ENCODE data around the gene SULT2B1. TPM values are rescaled to one million over a fixed set of nuclear protein-coding genes. Genes with fewer than 3 reads are reported as not detected.
A peak's percentile ranks its signal among the peaks of the same experiment; 100 is the strongest.

Gene SULT2B1
- total and polyA plus RNA-seq, 2 experiments from 2014 or later = not detected

- H4K20me1 ChIP-seq (ENCODE audit: insufficient read depth) = peaks cover 12% of the 10 kb centered on the region; the same call in 1 of the 2 replicates
- in situ Hi-C loops (cut with MboI) = no loop called here
These were observed 62.0 kb downstream of the SULT2B1 start for GRCh38 chr19:48613852-48614435.

GRCh38 chr19:48614436-48615230, 62.7 kb downstream of the SULT2B1 start, which contains the start of gene FAM83E:
FAM83E (minus strand) TSS chr19:48615076; CDS start chr19:48613372, 1,704 bp downstream.
- in situ Hi-C loops (cut with MboI) = no loop called here
- DNase-seq = peak; percentile 34
- Histone ChIP-seq H2AFZ (no peak within 1 kb of the TSS), H3K9me3 (ENCODE audit: low read depth) (no peaks in the 10 kb centered on the region), H3K27ac (no peak within 1 kb of the TSS), H3K27me3 (replicated peaks; ENCODE audit: insufficient read depth) (no peaks in the 10 kb centered on the region), H3K4me3 (no peak within 1 kb of the TSS), H3K4me2 (ENCODE audit: unreplicated experiment) (no peak within 1 kb of the TSS), H3F3A (ENCODE audit: insufficient read depth) (peaks cover 20% of the 10 kb centered on the region; the same call in 1 of the 2 replicates), H3K9ac (0 out of 2 replicates have a peak within 1 kb of the TSS, but pooled peaks have one; percentile 15), H3K9me2 (ENCODE audit: insufficient read depth) (no peaks in the 10 kb centered on the region), H3K4me1 (ENCODE audit: insufficient read depth) (peaks cover 14% of the 10 kb centered on the region), H4K20me1 (ENCODE audit: insufficient read depth) (peaks cover 12% of the 10 kb centered on the region; the same call in 1 of the 2 replicates), H3K36me3 (ENCODE audit: low read depth) (peaks cover 21% of the 10 kb centered on the region), H3K79me2 (ENCODE audit: insufficient read depth) (peaks cover 35% of the 10 kb centered on the region)
- no peak for TF ChIP-seq EZH2phosphoT487 (IDR thresholded peaks at IDR 0.05; ENCODE audit: insufficient read depth, low read depth)
- no peak for TF ChIP-seq EZH2 (IDR thresholded peaks at IDR 0.05; ENCODE audit: insufficient read depth, poor library complexity, severe bottlenecking)
- WGBS, 2 experiments (ENCODE audit: low coverage in 1 of 2, low lambda C conversion rate in 2 of 2, missing lambda C conversion rate in 2 of 2) = 43 to 49% methylated on average over 24 to 31 of the region's 31 CpGs

More at GRCh38 chr19:48613852-48614435, 62.0 kb downstream of the SULT2B1 start:
- peaks cover 14% of the 10 kb centered on the region for H3K4me1 ChIP-seq (ENCODE audit: insufficient read depth)
- no peaks in the 10 kb centered on the region for H3K27me3 ChIP-seq (replicated peaks; ENCODE audit: insufficient read depth)
- H3F3A ChIP-seq (ENCODE audit: insufficient read depth) = peaks cover 20% of the 10 kb centered on the region; the same call in 1 of the 2 replicates
- H3K9me2 ChIP-seq (ENCODE audit: insufficient read depth) = no peaks in the 10 kb centered on the region
- H3K27ac ChIP-seq = no peak overlapping the region
- peaks cover 33% of the 10 kb centered on the region for H3K79me2 ChIP-seq (ENCODE audit: insufficient read depth)
- H3K9me3 ChIP-seq (ENCODE audit: low read depth) = no peaks in the 10 kb centered on the region
- H2AFZ ChIP-seq = no peak overlapping the region
- H3K4me2 ChIP-seq (ENCODE audit: unreplicated experiment) = no peak overlapping the region
- TF ChIP-seq EZH2 (IDR thresholded peaks at IDR 0.05; ENCODE audit: insufficient read depth, poor library complexity, severe bottlenecking) (no peak), EZH2phosphoT487 (IDR thresholded peaks at IDR 0.05; ENCODE audit: insufficient read depth, low read depth) (no peak)
- H3K4me3 ChIP-seq = no peak overlapping the region
- peaks cover 21% of the 10 kb centered on the region for H3K36me3 ChIP-seq (ENCODE audit: low read depth)
- WGBS, 2 experiments (ENCODE audit: low coverage in 1 of 2, low lambda C conversion rate in 2 of 2, missing lambda C conversion rate in 2 of 2) = 55 to 67% methylated on average over 13 of the region's 13 CpGs
- peak; percentile 26 for DNase-seq
- no peak overlapping the region for H3K9ac ChIP-seq

- Histone ChIP-seq H2AFZ (no peak overlapping the region), H3K79me2 (ENCODE audit: insufficient read depth) (peaks cover 43% of the 10 kb centered on the region), H3K4me3 (no peak overlapping the region), H3K27me3 (replicated peaks; ENCODE audit: insufficient read depth) (no peaks in the 10 kb centered on the region), H3K36me3 (ENCODE audit: low read depth) (peaks cover 21% of the 10 kb centered on the region), H3K9me3 (ENCODE audit: low read depth) (no peaks in the 10 kb centered on the region), H3K9ac (no peak overlapping the region), H3K4me2 (ENCODE audit: unreplicated experiment) (no peak overlapping the region), H3K4me1 (ENCODE audit: insufficient read depth) (peaks cover 19% of the 10 kb centered on the region), H4K20me1 (ENCODE audit: insufficient read depth) (peaks cover 12% of the 10 kb centered on the region; the same call in 1 of the 2 replicates), H3F3A (ENCODE audit: insufficient read depth) (peaks cover 20% of the 10 kb centered on the region; the same call in 1 of the 2 replicates), H3K9me2 (ENCODE audit: insufficient read depth) (no peaks in the 10 kb centered on the region), H3K27ac (no peak overlapping the region)
- in situ Hi-C loops (cut with MboI) = no loop called here
- TF ChIP-seq EZH2 (IDR thresholded peaks at IDR 0.05; ENCODE audit: insufficient read depth, poor library complexity, severe bottlenecking) = no peak
- TF ChIP-seq EZH2phosphoT487 (IDR thresholded peaks at IDR 0.05; ENCODE audit: insufficient read depth, low read depth) = no peak
- DNase-seq = no peak
- 79 to 85% methylated on average over 19 of the region's 19 CpGs for WGBS, 2 experiments (ENCODE audit: low coverage in 1 of 2, low lambda C conversion rate in 2 of 2, missing lambda C conversion rate in 2 of 2)
These were observed 63.5 kb downstream of the SULT2B1 start for GRCh38 chr19:48615231-48616040.

- Histone ChIP-seq H3K36me3 (ENCODE audit: low read depth) (peaks cover 21% of the 10 kb centered on the region), H3K9ac (peak overlapping the region; percentile 98)
These were observed 64.1 kb downstream of the SULT2B1 start for GRCh38 chr19:48616041-48616436.

More at GRCh38 chr19:48616041-48616436, 64.1 kb downstream of the SULT2B1 start:
- Histone ChIP-seq H3K79me2 (ENCODE audit: insufficient read depth) (peaks cover 49% of the 10 kb centered on the region), H4K20me1 (ENCODE audit: insufficient read depth) (peaks cover 12% of the 10 kb centered on the region; the same call in 1 of the 2 replicates), H3F3A (ENCODE audit: insufficient read depth) (peaks cover 20% of the 10 kb centered on the region; the same call in 1 of the 2 replicates), H3K27ac (no peak overlapping the region), H3K4me1 (ENCODE audit: insufficient read depth) (peaks cover 19% of the 10 kb centered on the region), H3K9me3 (ENCODE audit: low read depth) (no peaks in the 10 kb centered on the region), H3K4me2 (ENCODE audit: unreplicated experiment) (no peak overlapping the region), H3K27me3 (replicated peaks; ENCODE audit: insufficient read depth) (no peaks in the 10 kb centered on the region), H2AFZ (no peak overlapping the region), H3K4me3 (no peak overlapping the region), H3K9me2 (ENCODE audit: insufficient read depth) (no peaks in the 10 kb centered on the region)
- WGBS, 2 experiments (ENCODE audit: low coverage in 1 of 2, low lambda C conversion rate in 2 of 2, missing lambda C conversion rate in 2 of 2) = 78 to 87% methylated on average over 13 to 16 of the region's 16 CpGs
- in situ Hi-C loops (cut with MboI) = no loop called here
- DNase-seq = no peak
- TF ChIP-seq EZH2phosphoT487 (IDR thresholded peaks at IDR 0.05; ENCODE audit: insufficient read depth, low read depth) (no peak), EZH2 (IDR thresholded peaks at IDR 0.05; ENCODE audit: insufficient read depth, poor library complexity, severe bottlenecking) (no peak)
